ENCODE data around the gene RAB9B.

Gene RAB9B

DNA sequence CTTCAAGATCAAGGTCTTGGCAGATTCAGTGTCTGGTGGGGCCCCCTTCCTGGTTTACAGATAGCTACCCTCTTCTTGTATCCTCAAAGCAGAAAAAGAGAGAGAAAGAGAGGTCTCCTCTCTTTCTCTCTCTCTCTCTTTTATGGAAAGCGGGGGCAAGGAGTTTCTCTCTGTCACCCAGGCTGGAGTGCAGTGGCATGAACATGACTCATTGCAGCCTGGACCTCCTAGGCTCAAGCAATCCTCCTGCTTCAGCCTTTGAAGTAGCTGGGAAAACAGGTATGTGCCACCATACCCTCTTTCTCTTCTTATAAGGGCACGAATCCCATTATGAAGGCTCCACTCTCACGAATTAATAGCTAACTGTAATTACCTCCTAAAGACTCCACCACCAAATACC is 20.2 kb downstream of the RAB9B start:
- DNase-seq (ENCODE audit: low read depth in 2 of 2): no peak

DNA sequence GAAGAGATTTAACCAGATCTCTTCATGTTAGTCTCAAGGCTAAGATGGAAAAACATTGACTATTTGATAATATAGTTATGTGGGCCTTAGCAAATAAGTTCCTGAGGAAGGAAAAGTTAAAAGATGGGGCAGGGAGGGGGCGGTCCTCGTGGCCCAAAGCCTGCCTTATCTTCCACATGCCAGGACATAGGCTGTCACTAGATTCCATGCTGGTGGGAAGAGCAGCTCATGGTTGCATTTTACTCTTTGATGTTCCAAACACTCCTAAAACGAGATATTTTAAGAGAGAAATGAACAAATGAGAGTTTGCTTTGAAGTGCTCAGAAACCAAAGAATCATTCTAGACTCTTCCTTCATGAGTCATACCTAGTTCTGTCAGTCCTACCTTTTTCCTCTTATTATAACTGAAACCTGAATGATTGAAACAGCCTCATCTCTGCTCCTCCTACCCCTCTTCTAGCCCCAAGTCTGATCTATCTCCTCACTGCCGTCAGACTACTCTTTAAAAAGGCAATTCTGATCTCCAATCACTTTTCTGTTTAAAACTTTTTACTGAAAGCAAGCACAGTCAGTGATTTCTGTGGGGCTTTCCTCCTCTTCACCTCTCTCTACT is 25.1 kb downstream of the RAB9B start:
- no peak for DNase-seq (ENCODE audit: low read depth in 2 of 2)

DNA sequence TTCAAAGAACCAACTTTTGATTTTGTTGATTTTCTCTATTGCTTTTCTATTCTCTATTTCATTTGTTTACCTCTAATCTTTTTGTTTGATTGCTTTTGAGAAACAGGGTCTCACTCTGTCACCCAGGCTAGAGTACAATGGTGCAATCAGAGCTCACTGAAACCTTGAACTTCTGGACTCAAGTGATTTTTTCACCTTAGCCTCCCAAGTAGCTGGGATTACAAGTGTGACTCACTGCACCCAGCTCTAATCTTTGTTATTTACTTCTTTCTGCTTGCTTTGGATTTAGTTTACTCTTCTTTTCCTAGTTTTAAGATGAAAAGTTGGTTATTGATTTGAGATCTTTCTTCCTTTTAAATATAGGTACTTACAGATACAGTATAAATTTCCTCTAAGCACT is 26.2 kb downstream of the RAB9B start:
- DNase-seq (ENCODE audit: low read depth in 2 of 2): no peak

DNA sequence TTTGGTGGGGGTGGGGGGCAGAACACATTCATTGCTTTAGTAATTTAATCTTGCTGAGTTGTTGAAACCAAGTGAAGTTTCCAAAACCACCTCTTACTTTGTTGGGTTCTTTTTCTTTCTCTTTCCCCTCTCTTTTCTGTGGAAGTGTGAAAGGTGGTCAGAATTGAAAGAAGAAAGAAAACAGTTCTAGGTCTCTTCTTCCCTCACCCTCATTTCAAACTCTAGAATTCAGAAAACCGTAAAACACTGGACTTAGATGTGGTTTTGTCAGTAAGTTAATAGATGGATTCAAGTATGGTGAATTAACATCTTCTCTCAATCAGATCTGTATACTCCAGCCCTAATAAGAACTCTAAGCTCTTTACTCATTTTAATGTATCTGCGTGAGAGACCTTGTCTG is 31.7 kb downstream of the RAB9B start:
- DNase-seq (ENCODE audit: low read depth in 2 of 2): no peak

DNA sequence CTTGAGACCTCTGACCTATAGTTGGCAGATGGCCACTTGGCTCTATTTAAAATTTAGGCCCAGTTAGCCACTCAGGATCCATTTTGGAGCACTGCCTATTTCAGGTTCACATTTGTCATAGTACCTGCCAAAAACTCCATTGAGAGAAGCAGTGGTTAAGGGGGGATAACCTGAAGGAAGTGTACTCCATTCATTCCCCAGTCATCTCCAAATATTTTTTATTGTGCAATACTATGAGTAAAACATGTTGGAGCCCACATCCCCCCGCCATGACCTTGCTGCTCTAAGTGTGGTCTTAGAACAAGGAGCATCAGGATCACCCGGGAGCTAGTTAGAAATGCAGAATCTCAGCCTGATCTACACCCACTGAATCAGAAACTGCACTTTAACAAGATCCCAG is 34.4 kb downstream of the RAB9B start:
- no peak for DNase-seq (ENCODE audit: low read depth in 2 of 2)

DNA sequence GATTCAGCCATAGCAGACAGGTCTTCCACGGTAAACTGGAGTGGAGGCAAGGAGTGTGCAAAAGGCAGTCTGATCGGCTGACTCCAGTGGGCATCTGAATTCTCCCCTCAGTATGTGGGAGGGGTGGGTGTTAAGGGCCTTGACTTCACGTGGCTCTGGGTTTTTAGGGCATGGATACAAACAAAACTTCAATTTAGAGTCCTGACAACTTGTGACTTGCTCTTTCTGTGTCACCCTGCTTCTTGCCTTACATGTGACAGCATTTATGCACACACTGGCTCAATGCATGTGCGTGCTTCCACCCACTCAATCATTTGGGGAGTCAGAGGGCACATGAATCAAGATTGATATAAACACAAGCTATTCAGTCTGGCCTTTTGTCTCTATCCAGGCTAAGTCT is 37.9 kb downstream of the RAB9B start:
- DNase-seq (ENCODE audit: low read depth in 2 of 2): no peak

DNA sequence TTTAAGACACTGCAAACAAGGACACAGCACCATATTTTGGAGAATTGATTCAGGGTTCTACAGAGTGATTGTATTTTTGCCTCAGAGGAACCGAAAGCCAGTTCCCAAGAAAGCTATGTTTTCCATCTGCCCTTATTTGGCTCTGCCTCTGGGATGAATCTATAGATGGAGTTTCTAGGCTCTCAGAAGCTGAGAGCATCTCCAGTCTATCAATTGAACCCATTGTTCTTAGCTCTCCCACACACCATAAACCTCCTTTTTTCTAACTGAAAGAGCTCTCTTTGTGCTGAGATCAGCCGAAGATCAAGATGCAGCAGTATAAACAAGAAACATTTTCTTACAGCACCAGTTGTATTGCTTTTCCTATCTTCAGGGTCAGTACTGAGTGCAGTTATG is 38.5 kb downstream of the RAB9B start:
- DNase-seq (ENCODE audit: low read depth in 2 of 2): no peak

DNA sequence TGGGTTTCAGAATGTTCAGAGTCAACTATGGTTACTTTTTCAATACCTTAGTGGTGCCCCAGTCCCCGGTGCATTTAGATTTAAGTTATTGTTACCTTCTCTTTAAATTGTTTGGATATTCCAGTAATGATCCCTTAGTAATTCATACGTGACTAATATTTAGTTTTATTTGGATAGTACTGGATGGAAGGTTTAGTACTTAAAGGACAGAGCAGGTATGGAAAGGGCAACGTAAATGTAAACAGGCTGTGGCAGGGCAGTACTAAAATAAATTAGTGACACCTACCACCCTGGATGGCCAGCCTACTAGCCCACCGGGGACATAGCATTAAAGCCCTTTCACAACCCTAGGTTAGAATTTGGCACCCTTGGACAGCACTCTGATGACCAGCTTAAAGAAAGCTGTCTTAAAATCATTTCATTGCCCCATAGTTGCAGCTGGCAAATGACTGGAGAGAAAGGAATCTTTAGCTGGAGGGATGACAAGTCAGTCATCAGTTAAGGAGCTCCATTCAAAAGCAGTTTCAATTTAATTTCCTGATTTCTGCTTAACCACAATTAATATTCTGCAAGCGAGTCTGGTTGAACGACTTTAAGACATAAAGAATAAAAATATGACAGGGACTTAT is 39.0 kb downstream of the RAB9B start:
- DNase-seq (ENCODE audit: low read depth in 2 of 2): no peak

DNA sequence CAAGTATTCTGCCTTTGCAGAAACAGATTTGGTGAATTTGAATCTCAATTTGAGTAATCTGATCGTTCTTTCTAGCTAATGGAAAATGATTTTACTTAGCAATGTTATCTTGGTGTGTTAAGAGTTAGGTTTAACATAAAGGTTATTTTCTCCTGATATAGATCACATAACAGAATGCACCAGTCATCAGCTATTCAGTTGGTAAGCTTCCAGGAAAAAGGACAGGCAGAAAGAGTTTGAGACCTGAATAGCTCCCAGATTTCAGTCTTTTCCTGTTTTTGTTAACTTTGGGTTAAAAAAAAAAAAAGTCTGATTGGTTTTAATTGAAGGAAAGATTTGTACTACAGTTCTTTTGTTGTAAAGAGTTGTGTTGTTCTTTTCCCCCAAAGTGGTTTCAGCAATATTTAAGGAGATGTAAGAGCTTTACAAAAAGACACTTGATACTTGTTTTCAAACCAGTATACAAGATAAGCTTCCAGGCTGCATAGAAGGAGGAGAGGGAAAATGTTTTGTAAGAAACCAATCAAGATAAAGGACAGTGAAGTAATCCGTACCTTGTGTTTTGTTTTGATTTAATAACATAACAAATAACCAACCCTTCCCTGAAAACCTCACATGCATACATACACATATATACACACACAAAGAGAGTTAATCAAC is 40.1 kb downstream of the RAB9B start:
- DNase-seq (ENCODE audit: low read depth in 2 of 2): no peak

DNA sequence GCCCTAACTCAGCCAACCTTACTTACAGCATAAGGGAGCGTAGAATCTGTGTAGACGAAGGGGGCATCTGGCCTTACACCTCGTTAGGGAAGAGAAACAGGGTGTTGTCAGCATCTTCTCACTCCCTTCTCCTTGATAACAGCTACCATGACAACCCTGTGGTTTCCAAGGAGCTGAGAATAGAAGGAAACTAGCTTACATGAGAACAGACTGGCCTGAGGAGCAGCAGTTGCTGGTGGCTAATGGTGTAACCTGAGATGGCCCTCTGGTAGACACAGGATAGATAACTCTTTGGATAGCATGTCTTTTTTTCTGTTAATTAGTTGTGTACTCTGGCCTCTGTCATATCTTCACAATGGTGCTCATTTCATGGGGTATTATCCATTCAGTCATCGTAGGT is 40.8 kb downstream of the RAB9B start:
- DNase-seq (ENCODE audit: low read depth in 2 of 2): no peak

DNA sequence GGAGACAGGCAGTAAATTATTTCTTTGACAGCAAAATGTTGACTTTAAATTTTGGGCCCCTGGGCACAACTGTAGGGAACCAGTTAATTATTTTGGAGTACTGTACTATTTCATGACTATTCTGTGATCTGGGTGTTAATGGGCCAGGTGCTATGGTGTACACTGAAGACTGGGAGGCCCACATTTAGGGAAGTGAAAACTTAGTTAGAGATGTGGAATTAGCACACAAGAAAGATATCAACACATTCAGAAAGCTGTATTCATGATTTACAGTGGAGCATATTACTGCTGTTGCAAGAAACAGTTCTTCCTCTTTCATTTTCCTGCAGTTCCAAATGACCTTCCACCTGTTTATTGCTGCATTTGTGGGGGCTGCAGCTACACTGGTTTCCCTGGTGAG is 43.1 kb downstream of the RAB9B start:
- DNase-seq (ENCODE audit: low read depth in 2 of 2): no peak

DNA sequence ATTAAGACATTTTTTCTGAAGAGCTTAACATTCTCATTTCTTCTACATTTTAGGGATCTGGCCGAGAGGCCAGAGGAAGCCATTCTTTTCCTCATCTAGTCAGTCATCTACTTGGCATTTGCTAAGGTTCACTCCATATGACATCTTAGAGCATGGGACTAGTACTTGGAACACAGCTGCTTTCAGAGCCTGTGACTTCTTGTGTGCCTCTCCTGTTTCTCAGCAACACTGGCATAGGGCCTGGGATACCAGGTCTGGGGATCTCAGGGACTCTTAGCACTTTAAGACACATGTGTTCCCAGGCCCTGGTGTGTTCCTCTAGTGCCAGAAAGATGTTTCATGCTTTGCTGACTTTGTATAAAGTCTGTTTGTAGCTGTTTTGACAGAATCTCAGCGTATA is 48.1 kb downstream of the RAB9B start:
- DNase-seq (ENCODE audit: low read depth in 2 of 2): no peak

DNA sequence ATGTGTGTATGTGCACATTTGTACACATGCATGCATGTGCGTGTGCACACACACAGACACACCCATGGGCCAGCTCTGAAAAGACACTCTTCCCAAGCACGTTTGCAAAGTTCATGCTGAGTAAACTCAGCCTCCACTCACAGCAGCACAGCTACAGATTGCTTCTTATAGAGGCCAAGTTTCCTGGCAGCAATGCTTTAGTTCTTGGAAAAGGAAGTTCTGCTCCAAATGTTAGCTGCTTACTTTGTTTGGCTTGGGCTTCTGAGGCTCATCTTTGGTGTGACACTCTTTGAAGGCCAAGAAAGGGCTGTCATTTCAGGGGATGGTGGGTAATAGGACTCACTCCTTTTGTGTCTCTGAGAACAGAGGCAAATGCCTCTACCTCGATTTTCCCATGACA is 48.9 kb downstream of the RAB9B start:
- no peak for DNase-seq (ENCODE audit: low read depth in 2 of 2)

DNA sequence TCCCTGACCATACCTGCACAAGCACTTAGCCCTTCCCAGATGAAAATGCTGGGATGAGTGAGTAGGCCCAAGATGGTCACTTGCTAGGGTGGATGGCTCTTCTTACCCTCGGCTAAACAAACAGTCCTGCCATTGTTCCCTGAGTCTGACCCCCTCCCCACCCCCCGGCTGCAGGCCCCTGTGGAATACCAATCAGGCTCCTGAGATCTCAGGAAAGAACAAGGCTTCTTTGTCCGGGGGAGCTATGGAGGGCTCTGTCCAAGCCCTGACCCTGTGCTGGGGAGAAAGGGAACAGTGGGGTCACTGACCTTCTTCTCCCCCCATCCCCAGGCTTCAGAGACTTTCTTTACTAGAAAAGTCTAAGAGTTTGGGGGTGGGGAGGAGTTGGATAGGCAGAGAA is 49.4 kb downstream of the RAB9B start:
- DNase-seq (ENCODE audit: low read depth in 2 of 2): no peak

DNA sequence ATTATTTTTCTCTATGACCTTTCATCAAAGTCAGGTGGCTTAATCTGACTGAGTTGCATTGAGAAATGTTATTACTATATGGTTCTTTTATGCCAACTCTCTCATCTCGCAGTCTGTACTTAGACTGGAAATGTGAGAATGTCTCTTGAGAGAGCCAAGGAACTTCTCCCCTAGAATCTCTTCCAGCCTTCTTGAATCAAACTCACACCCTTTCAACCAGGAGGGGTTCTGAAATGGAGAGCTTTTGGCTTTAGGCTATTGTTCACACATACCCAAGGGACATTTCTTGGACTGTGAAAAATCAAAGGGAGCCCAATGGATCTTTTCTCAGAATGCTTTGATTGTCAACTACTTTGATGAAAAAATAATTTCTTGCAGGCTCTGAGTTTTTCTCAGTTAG is 50.4 kb downstream of the RAB9B start:
- no peak for DNase-seq (ENCODE audit: low read depth in 2 of 2)

DNA sequence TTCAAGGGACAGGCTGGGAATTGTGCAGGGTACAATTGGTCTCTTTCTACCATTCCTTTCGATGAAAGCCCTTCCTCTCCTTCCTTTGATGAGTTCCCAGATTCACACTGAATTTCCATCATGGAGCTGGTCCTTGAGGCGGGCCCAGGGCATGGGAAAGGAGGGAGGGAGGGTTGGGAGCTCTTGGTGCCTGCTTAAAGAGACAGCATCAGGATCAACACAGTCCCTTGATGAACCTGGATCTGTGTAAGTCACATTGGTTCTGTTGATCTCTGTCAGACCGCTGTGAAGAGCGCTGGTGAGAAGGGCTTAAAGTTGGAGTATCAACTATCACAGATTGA is 51.0 kb downstream of the RAB9B start:
- DNase-seq (ENCODE audit: low read depth in 2 of 2): no peak

DNA sequence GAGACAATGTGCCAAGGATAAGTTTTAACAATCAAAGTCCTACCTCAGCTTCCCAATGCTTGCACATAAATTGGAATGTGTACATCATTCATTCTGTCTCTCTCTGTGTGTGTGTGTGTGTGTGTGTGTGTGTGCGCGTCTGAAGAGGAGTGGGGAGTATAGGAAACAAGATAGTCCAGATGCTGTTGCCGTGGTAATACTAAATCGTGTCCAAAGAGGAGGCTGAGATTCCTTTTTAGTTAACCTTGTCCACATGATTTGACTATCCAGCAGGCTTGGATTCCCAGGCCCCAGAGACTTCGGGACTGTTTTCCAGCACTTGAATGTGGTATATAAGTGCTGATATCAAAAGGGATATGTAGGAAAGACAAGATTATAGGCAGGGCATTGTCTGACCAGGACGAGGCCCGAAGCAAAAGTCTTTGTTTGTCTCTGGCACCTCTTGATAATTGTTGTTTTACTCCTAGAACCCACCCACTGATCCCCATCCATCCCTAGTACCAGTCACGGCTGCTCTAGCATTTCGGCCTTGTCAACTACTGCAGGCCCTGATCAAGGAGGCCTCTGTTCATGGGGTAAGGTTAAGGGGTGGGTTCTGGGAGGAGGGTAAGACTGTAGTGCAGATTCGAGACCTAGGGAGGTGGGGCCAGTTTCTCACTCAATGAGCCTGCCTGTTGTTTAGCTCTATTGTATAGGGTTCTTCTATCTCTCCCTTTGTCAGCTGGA is 51.6 kb downstream of the RAB9B start:
- no peak for DNase-seq (ENCODE audit: low read depth in 2 of 2)

DNA sequence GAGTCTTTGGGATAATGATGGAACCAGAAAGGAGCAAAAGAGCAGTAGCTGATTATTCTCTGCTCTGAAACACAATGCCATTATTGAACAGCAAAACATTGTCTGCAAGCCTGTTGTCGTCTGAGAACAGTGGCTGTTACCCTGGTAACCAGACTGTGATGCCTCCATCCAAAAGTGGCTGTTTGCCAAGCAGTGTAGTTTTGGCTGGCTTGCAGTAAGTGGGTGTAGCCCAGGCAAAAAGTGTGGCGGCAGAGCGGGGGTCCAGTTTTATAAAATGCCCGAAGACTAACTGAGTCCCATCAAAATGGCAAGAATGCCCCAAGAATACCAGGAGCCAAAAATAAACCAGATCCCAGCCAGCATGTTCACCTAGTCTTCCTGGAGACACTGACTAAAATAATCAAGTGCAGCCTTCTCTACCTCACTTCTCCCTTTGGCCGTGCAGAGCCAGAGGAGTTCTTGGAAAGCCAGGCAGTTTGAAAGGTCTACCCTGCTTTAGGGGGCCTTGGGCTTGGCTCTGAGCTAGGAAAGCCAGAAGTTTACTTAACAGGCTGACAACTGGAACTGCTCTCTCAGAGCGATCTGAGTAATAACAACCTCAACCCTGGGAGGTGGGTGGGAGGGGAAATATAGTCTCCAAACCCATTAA is 52.8 kb downstream of the RAB9B start:
- DNase-seq (ENCODE audit: low read depth in 2 of 2): no peak

DNA sequence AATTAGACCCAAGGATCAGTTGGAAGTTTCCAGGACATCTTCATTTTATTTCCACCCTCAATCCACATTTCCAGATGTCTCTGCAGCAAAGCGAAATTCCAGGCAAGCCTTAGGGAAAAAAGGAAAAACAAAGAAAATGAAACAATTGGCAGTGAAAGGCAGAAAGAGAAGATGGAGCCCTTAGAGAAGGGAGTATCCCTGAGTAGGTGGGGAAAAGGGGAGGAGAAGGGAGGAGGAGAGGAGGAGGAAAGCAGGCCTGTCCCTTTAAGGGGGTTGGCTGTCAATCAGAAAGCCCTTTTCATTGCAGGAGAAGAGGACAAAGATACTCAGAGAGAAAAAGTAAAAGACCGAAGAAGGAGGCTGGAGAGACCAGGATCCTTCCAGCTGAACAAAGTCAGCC is 55.5 kb downstream of the RAB9B start, which contains the start of gene PLP1:
PLP1 (plus strand) TSS at position 295 of the 400 bp plus-strand sequence. CDS start 156 bp downstream, outside the sequence.
- DNase-seq (ENCODE audit: low read depth in 2 of 2): no peak

DNA sequence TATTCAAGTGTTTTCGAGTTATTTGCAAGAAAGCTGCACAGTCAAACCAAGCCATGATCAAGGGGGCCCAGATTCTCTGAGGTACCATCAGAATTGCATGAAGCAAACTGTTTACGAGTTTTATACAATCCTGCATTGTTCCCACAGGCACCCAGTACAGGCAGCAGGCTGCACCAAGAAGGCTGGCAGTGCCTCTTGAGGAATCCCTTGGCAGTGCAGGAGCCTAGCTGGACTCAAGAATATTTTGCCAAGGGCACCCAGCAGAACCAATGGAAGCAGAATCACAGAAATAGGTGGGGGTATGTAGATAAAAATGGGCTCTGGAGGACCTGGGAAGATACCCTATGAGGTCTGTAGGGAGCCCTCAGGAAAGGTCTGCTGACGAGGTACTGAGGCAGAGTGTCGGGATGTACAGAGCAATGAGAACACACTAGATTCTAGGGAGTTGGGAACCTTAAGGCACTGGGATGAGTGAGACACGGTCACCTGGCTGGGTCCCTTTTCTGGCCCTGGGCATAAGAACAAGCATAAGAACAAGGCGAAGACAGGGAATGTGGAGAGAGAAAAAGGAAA is 57.9 kb downstream of the RAB9B start:
- no peak for DNase-seq (ENCODE audit: low read depth in 2 of 2)

DNA sequence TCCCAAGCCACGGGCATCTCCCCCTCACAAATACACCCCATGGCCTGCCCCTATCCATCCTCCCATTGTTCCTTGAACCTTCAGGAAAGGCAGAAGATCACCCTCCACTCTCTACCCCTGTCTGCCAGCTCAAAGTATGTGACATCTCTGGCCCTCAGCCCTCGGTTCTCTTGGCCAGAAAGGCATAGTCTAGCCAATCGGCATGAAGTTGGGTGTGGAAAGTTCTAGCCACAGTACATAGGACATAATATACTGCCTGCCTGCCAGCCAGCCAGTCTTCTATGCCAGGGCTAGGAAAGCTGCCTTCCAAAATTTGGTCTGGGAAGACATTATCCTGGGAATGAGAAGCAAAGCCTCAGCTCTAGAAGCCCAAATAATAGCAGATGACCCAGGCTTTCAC is 58.6 kb downstream of the RAB9B start:
- DNase-seq (ENCODE audit: low read depth in 2 of 2): no peak
